Measurements from ENCODE around the gene DDX50.
A peak's percentile ranks its signal among the peaks of the same experiment; 100 is the strongest.

The DDX50 gene

DNA sequence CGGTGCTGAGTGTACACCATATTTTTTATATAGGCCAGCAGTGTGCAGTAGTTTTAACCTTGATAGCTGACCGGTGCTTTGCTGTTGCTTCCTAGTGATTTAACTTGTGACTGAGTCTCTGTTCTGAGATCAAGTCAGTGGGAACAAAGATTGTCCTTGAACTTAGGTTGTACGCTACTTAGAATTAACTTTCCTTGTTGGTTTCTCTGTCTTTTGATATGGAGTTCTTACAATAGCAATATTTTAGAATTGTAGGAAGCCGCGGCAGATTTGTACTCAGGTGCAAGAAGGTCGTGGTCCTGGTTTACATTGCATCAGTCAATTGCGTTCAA lies 56.1 kb downstream of the DDX50 start:
- TF ChIP-seq, protein P1, sequence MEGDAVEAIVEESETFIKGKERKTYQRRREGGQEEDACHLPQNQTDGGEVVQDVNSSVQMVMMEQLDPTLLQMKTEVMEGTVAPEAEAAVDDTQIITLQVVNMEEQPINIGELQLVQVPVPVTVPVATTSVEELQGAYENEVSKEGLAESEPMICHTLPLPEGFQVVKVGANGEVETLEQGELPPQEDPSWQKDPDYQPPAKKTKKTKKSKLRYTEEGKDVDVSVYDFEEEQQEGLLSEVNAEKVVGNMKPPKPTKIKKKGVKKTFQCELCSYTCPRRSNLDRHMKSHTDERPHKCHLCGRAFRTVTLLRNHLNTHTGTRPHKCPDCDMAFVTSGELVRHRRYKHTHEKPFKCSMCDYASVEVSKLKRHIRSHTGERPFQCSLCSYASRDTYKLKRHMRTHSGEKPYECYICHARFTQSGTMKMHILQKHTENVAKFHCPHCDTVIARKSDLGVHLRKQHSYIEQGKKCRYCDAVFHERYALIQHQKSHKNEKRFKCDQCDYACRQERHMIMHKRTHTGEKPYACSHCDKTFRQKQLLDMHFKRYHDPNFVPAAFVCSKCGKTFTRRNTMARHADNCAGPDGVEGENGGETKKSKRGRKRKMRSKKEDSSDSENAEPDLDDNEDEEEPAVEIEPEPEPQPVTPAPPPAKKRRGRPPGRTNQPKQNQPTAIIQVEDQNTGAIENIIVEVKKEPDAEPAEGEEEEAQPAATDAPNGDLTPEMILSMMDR (IDR thresholded peaks at IDR 0.05) = no peak

DNA sequence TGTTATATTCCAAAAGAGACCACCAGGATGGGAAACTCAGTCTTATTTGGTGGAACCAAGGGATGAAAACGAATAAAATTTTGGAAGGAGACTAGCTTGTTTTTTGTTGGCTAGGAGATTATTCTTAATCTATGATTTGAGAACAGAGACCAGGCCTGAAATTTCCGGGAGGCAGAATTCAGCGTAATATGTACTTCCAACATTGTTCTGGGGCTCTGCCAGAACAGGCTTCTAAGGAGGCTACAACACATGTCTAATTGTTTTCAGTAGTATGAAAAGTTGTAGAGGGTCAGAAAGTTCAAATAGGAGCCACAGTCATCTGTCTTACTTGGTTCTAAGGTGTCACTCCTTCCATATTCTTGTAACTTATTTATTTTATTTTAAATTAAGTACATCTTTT lies 56.5 kb downstream of the DDX50 start:
- TF ChIP-seq, protein P1 (IDR thresholded peaks at IDR 0.05) = no peak

DNA sequence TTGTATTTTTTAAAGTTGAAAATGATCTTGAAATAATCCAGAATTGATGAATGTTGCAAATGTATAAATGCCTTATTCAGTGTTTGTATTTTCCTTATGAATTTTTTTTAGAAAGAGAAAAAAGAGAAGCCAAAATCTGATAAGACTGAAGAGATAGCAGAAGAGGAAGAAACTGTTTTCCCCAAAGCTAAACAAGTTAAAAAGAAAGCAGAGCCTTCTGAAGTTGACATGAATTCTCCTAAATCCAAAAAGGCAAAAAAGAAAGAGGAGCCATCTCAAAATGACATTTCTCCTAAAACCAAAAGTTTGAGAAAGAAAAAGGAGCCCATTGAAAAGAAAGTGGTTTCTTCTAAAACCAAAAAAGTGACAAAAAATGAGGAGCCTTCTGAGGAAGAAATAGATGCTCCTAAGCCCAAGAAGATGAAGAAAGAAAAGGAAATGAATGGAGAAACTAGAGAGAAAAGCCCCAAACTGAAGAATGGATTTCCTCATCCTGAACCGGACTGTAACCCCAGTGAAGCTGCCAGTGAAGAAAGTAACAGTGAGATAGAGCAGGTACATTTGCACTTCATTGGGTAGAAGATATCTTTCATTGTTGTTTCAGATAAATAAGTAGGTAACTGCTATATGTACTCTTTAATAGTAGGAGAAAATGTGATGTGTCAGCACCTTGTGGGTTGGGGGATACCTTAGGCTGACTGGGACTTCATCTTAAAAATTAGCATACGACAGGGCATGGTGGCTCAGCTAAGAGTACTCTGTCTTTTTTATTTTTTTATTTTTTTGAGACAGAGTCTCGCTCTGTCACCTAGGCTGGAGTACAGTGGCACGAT lies 58.8 kb downstream of the DDX50 start:
- TF ChIP-seq, protein P1 (IDR thresholded peaks at IDR 0.05) = no peak

DNA sequence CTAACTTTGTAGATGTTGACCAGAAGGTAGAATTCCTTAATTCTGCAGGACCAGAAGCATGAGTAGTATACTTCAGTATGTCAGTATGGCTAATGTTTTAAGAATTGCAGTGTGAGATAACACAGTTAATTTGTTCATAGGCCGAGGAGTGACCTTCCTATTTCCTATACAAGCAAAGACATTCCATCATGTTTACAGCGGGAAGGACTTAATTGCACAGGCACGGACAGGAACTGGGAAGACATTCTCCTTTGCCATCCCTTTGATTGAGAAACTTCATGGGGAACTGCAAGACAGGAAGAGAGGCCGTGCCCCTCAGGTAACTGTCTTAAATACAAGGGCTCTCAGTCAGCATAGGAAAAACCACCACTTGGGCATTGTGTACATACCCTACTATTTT lies 62.0 kb downstream of the DDX50 start:
- TF ChIP-seq, protein P1 (IDR thresholded peaks at IDR 0.05) = no peak

DNA sequence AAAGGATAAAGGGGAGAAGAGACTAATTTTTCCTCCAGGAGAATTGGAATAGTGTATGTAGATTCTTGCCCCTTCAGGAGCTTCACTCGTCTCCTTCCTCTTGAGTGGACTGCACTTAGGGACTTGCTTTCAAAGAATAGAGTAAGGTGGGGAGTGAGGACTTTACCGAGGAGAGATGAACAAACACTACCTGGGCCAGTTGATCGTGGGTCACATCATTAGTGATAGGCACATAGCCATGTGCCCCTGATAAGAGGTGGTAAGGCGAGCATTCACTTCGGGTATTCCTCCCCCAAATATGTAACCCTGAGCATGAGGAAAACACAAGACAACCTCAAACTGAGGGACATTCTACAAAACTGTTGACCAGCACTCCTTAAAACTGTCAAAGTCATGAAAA lies 72.9 kb downstream of the DDX50 start:
- TF ChIP-seq, protein P1 (IDR thresholded peaks at IDR 0.05) = no peak

DNA sequence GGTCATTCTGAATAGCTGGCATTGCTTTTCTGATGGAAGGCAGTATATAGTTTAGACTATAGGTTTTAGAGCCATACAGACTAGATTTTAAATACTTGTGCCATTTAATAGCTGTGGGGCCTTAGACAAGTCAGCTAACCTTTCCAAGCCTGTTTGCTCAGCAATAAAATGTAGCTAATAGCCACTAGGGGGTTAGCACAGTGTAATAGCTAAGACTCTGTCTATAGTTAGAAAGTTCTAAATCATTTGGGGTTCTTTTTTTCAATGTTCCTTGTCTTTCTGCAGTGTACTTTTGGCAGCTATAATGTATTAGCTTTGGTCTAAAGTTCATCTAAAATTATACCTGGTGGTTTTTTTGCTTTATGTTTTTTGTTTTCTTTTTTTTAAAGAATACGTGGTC lies 80.0 kb downstream of the DDX50 start:
- TF ChIP-seq, protein P1 (IDR thresholded peaks at IDR 0.05) = peak; percentile 43

DNA sequence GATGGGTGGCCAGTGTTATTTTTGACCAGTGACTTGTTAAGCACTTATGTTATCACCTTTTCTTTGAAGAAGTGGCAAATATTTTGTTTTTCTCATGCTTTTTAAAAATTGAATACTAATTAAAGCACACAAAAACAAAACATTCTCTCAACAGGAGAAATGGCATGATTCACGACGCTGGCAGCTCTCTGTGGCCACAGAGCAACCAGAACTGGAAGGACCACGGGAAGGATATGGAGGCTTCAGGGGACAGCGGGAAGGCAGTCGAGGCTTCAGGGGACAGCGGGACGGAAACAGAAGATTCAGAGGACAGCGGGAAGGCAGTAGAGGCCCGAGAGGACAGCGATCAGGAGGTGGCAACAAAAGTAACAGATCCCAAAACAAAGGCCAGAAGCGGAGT lies 81.3 kb downstream of the DDX50 start:
- TF ChIP-seq, protein P1 (IDR thresholded peaks at IDR 0.05) = no peak

DNA sequence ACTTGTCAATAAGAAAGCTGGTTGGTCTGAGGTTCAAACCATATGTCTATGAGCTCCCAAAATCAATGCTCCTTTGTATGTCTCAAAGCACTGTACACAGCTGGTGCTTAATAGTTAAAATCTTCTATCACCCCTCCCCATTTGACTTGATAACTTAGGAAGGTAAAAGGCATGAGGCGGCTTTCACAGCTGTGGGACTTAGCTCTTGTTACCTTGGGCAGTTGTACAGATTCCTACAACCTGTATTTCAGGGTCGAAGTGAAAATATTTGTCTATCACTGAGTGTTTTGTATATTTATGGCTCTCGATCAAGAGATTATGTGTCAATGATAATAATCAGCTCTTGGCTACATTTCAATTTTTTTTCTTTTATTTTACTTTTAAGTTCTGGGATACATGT lies 86.5 kb downstream of the DDX50 start:
- TF ChIP-seq, protein P1 (IDR thresholded peaks at IDR 0.05) = no peak
